ENCODE results near the gene ZNF276. TPM values are rescaled to one million over a fixed set of nuclear protein-coding genes. Genes with fewer than 3 reads are reported as not detected.

Gene ZNF276
- total RNA-seq, 1 experiment from 2014 or later = 37.2 TPM

DNA sequence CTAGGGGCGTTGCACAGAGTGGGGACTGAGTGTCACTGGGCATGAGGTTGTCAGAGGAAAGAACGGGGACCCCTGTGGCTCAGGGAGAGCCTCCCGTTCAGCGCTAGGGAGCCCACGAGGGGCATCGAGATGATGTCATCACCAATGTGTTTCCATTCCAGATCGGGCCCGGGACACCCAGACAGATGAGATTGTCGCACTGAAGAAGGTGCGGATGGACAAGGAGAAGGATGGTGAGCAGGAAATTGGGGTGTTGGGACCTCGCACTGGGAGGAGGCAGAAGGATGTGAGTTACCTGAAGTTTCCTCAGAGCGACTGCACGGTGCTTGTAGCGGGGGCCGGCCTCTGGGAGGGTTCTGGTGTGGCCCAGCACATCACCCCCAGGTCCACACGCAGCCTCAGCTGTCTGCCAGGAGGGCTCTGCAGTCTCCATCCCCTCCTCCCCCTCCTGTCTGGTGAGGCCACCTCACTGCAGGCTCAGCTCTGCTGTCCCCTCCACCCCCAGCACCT lies 30.9 kb upstream of the ZNF276 start:
- intact Hi-C loops (cut with micrococcal nuclease; ENCODE audit: unreplicated experiment) = no loop called here

GRCh38 chr16:89691231-89691985 lies 29.9 kb upstream of the ZNF276 start:
- DNase-seq (ENCODE audit: low spot score) = no peak
- Histone ChIP-seq H3K27me3 (replicated peaks; ENCODE audit: insufficient read depth, low read depth, low read length, poor library complexity) (no peaks in the 10 kb centered on the region), H3K27ac (ENCODE audit: low read depth, low read length, poor library complexity, severe bottlenecking) (no peak overlapping the region), H3K9me3 (ENCODE audit: low read depth, low read length, poor library complexity, severe bottlenecking) (no peaks in the 10 kb centered on the region), H3K4me3 (ENCODE audit: low read depth, low read length, poor library complexity, severe bottlenecking) (no peak overlapping the region), H3K4me1 (ENCODE audit: insufficient read depth, low read length, poor library complexity, severe bottlenecking) (peaks cover 7% of the 10 kb centered on the region), H3K36me3 (ENCODE audit: insufficient read depth, low read length, poor library complexity, severe bottlenecking) (peaks cover 55% of the 10 kb centered on the region)
- intact Hi-C loops (cut with micrococcal nuclease; ENCODE audit: unreplicated experiment) = no loop called here
- CTCF ChIA-PET = no interaction called here
- no peak for TF ChIP-seq CTCF (conservative IDR thresholded peaks at IDR 0.05; ENCODE audit: low read depth, low read length)
- no peak for TF ChIP-seq EZH2 (IDR thresholded peaks at IDR 0.05; ENCODE audit: borderline replicate concordance, low read depth, low read length, poor library complexity, severe bottlenecking)
- POLR2A ChIA-PET (ENCODE audit: low non-redundant PET) = interaction anchor here (0.6 kb wide), 1 partner anchor 21 kb away, joined by 9 read pairs; no protein-coding TSS in a partner anchor
- BruUV-seq (replicated peaks) = no TSS peak

More for the DNA sequence above, 30.9 kb upstream of the ZNF276 start:
- no TSS peak for BruUV-seq (replicated peaks)
- H3K36me3 ChIP-seq (ENCODE audit: insufficient read depth, low read length, poor library complexity, severe bottlenecking) = peaks cover 59% of the 10 kb centered on the region
- no peak overlapping the region for H3K27ac ChIP-seq (ENCODE audit: low read depth, low read length, poor library complexity, severe bottlenecking)
- peaks cover 7% of the 10 kb centered on the region for H3K4me1 ChIP-seq (ENCODE audit: insufficient read depth, low read length, poor library complexity, severe bottlenecking)
- DNase-seq (ENCODE audit: low spot score) = no peak
- H3K9me3 ChIP-seq (ENCODE audit: low read depth, low read length, poor library complexity, severe bottlenecking) = no peaks in the 10 kb centered on the region
- no peak overlapping the region for H3K4me3 ChIP-seq (ENCODE audit: low read depth, low read length, poor library complexity, severe bottlenecking)
- CTCF ChIA-PET = no interaction called here
- no peak for TF ChIP-seq EZH2 (IDR thresholded peaks at IDR 0.05; ENCODE audit: borderline replicate concordance, low read depth, low read length, poor library complexity, severe bottlenecking)
- no peak for TF ChIP-seq CTCF (conservative IDR thresholded peaks at IDR 0.05; ENCODE audit: low read depth, low read length)
- no peaks in the 10 kb centered on the region for H3K27me3 ChIP-seq (replicated peaks; ENCODE audit: insufficient read depth, low read depth, low read length, poor library complexity)
- POLR2A ChIA-PET (ENCODE audit: low non-redundant PET) = interaction anchor here (0.6 kb wide), 1 partner anchor 22 kb away, joined by 9 read pairs; no protein-coding TSS in a partner anchor

DNA sequence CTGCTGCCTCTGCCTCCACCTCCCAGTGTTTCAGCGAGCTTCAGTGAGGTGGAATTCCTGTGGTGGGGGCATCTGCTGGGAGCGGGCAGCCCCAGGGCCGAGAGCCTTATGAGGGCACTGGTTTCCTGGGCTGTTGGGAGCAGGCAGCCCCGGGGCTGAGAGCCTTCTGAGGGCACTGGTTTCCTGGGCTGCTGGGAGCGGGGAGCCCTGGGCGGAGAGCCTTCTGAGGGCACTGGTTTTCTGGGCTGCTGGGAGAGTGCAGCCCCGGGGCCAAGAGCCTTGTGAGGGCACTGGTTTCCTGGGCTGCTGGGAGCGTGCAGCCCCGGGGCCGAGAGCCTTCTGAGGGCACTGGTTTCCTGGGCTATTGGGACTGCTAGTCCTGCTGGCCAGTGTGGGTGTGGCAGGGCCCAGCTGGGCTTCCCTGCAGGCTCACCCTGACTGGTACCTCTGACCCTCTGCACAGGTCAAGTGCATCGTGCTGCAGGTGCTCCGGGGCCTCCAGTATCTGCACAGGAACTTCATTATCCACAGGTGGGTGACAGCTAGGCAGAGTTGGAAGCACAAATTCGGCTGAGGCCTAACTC lies 29.3 kb upstream of the ZNF276 start:
- CTCF ChIA-PET = no interaction called here
- peaks cover 61% of the 10 kb centered on the region for H3K36me3 ChIP-seq (ENCODE audit: insufficient read depth, low read length, poor library complexity, severe bottlenecking)
- no peak overlapping the region for H3K27ac ChIP-seq (ENCODE audit: low read depth, low read length, poor library complexity, severe bottlenecking)
- no peaks in the 10 kb centered on the region for H3K27me3 ChIP-seq (replicated peaks; ENCODE audit: insufficient read depth, low read depth, low read length, poor library complexity)
- no peaks in the 10 kb centered on the region for H3K9me3 ChIP-seq (ENCODE audit: low read depth, low read length, poor library complexity, severe bottlenecking)
- DNase-seq (ENCODE audit: low spot score) = no peak
- BruUV-seq (replicated peaks) = no TSS peak
- POLR2A ChIA-PET (ENCODE audit: low non-redundant PET) = no interaction called here
- H3K4me3 ChIP-seq (ENCODE audit: low read depth, low read length, poor library complexity, severe bottlenecking) = no peak overlapping the region
- intact Hi-C loops (cut with micrococcal nuclease; ENCODE audit: unreplicated experiment) = no loop called here
- peaks cover 7% of the 10 kb centered on the region for H3K4me1 ChIP-seq (ENCODE audit: insufficient read depth, low read length, poor library complexity, severe bottlenecking)
- TF ChIP-seq CTCF (conservative IDR thresholded peaks at IDR 0.05; ENCODE audit: low read depth, low read length) = no peak
